ENCODE data around the gene TCP10L.

Gene TCP10L

GRCh38 chr21:32576011-32576410, 9.3 kb downstream of the TCP10L start:
- TF ChIP-seq, protein P1, sequence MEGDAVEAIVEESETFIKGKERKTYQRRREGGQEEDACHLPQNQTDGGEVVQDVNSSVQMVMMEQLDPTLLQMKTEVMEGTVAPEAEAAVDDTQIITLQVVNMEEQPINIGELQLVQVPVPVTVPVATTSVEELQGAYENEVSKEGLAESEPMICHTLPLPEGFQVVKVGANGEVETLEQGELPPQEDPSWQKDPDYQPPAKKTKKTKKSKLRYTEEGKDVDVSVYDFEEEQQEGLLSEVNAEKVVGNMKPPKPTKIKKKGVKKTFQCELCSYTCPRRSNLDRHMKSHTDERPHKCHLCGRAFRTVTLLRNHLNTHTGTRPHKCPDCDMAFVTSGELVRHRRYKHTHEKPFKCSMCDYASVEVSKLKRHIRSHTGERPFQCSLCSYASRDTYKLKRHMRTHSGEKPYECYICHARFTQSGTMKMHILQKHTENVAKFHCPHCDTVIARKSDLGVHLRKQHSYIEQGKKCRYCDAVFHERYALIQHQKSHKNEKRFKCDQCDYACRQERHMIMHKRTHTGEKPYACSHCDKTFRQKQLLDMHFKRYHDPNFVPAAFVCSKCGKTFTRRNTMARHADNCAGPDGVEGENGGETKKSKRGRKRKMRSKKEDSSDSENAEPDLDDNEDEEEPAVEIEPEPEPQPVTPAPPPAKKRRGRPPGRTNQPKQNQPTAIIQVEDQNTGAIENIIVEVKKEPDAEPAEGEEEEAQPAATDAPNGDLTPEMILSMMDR (IDR thresholded peaks at IDR 0.05; ENCODE audit: low read depth, low read length, missing control alignments): no peak
- no peak overlapping the region for H3K4me3 ChIP-seq (replicated peaks; ENCODE audit: low read depth, low read length)
- no peak for DNase-seq (ENCODE audit: extremely low read depth, low read depth)

DNA sequence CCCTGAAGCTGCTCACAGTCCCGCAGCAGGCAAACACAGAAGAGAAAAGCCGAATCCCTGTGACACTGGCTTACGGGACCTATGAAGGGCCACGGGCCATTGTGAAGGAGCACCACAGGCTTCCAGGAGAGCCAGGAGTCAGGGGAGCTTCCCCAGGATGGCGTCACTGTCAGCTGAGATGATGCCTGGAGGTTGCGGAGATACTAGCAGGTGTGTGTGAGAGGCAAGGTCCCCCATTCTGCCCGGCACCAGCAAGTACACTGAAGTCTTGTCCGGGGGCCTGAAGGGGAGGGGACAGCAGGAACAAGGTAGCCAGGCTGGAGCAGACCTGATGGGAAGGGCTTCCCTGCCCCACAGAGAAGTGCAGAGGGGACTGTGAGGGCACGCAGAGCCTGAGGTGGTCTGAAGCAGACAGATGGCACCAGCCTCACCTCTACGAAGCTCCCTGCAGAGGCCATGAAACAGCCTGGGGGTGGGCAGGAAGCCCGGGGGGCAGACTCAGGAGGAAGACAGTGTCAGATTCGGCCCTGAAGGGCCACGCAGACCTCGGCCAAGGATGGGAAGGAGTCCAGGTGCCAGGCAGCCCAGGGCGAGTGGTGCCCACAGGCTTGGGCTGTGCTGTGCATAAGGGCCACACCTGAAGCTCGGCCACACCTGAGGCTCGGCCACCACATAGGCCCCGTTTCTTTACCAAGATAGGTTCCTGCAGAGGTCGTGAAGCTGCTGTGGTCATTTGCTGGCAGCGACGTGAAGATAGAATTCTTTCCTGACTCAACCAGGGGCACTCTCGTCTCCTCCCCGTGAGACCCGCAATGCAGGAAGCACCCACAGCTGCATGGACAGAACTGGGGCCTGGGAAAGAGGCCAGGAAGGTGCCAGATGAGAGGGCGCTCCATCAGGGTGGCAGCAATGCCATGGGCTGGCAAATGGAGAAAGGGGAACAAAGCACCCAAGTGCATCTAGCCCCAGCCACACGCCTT, 10.1 kb downstream of the TCP10L start:
- no peak overlapping the region for H3K4me3 ChIP-seq (replicated peaks; ENCODE audit: low read depth, low read length)
- TF ChIP-seq, protein P1 (IDR thresholded peaks at IDR 0.05; ENCODE audit: low read depth, low read length, missing control alignments): no peak
- no peak for DNase-seq (ENCODE audit: extremely low read depth, low read depth)

DNA sequence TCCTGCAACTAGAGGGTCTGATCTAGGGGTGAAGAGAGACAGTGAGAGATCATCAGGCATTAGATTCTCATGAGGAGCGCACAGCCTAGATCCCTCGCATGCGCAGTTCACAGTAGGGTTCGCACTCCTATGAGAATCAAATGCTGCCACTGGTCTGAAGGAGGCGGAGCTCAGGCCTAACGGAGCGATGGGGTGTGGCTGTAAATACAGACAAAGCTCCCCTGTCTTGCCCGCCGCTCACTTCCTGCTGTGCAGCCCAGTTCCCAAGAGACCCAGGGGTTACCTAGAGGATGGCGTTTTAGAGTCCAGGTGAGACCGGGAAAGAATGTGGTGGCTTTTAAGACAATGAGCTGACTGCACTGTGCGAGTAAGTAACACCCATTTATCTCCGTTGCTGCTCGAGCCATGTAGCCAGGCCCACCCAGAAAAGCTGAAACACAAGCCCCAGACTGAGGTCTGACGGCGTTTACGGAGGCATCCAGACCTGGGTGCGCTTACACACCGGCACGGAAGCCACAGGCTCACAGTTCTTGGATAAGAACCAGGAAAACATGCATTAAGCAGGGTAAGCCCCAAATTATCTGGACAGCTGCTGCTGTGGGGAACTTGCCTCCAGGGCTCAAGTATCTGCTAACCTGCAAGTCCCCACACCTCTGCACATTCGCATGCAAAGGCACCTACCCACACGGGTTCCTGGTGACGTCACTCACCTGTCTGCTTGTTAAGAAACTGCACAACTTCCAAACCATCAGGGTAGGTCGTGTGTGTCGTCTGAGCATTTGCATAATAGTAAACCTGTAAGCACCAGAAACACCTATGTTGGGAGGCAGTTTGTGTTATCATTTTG, 12.5 kb downstream of the TCP10L start:
- DNase-seq (ENCODE audit: extremely low read depth, low read depth): no peak
- TF ChIP-seq, protein P1 (IDR thresholded peaks at IDR 0.05; ENCODE audit: low read depth, low read length, missing control alignments): no peak

GRCh38 chr21:32570456-32570855, 14.9 kb downstream of the TCP10L start:
- H3K4me3 ChIP-seq (replicated peaks; ENCODE audit: low read depth, low read length): no peak overlapping the region
- DNase-seq (ENCODE audit: extremely low read depth, low read depth): no peak
- TF ChIP-seq, protein P1 (IDR thresholded peaks at IDR 0.05; ENCODE audit: low read depth, low read length, missing control alignments): no peak

More for the DNA sequence above, 12.5 kb downstream of the TCP10L start:
- no peak overlapping the region for H3K4me3 ChIP-seq (replicated peaks; ENCODE audit: low read depth, low read length)

GRCh38 chr21:32569261-32570230, 15.8 kb downstream of the TCP10L start:
- H3K4me3 ChIP-seq (replicated peaks; ENCODE audit: low read depth, low read length): peak overlapping the region; percentile 56
- TF ChIP-seq, protein P1 (IDR thresholded peaks at IDR 0.05; ENCODE audit: low read depth, low read length, missing control alignments): peak; percentile 94
- DNase-seq (ENCODE audit: extremely low read depth, low read depth): peak; percentile 67

DNA sequence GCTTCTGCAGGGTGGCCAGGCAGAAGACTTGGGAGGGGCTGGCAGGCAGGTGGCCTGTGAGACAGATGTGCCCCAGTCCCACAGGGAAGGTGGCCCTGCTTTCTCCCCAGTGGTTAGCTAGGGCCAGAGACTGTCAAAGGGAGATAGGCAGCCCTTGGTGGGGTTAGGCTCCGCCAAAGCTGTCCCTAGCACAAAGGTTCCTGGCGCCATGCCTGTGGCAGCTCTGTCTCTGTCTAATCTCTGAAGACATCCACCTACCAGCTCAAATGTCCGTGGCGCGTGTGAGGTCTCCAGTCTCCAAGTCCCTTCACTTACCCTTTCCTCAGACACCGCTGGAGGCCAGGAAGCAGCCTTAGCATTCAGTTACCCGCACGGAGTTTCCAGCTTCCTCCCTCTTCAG, 17.7 kb downstream of the TCP10L start:
- no peak overlapping the region for H3K4me3 ChIP-seq (replicated peaks; ENCODE audit: low read depth, low read length)
- TF ChIP-seq, protein P1 (IDR thresholded peaks at IDR 0.05; ENCODE audit: low read depth, low read length, missing control alignments): no peak
- DNase-seq (ENCODE audit: extremely low read depth, low read depth): no peak
